ENCODE results near the gene ACSL5. TPM values are rescaled to one million over a fixed set of nuclear protein-coding genes. Genes with fewer than 3 reads are reported as not detected.

Gene ACSL5
- total and polyA plus RNA-seq, 2 of the 8 experiments (the other 6 are each of a cell fraction or from before 2014, with no cell fraction given): not detected

DNA sequence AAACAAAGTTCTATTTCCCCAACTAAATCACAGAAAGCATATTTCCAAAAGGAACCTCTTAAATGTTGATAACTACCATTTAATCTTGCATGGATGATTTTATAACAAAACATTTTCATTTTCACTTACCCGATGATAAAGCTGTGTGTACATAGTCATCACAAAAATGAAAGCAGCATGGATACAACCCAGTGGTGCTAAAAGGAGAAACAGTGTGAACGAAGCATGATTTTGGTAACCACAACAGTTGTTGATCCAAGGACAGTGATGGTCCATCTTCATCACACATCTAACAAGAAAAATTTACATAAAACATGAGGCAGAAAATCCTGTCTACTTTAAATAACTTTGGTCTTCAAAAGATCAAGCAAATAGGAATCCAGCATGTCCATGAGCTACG, 68.1 kb downstream of the ACSL5 start (continued):
- TF ChIP-seq JUN (IDR thresholded peaks at IDR 0.05; ENCODE audit: low read depth, low read length) (no peak), NANOG (IDR thresholded peaks at IDR 0.05; ENCODE audit: insufficient read depth, low read depth, low read length, poor library complexity, severe bottlenecking) (no peak), MAFK (IDR thresholded peaks at IDR 0.05; ENCODE audit: low read depth, low read length) (no peak)
